ELR (cell line): ENCODE results near the gene ADD1.

Experiments used
- DNase-seq: peaks from one replicate; pipeline ENCODE4 v3.0.0-alpha.2; 2015; ENCODE audit warnings: low read depth

ADD1 gene

GRCh38 chr4:2822461-2823300 lies 21.0 kb upstream of the ADD1 start:
- DNase-seq = no peak

GRCh38 chr4:2823301-2823670 lies 20.4 kb upstream of the ADD1 start:
- no peak for DNase-seq

- DNase-seq = no peak
Measured at GRCh38 chr4:2823671-2824328, 19.8 kb upstream of the ADD1 start.

GRCh38 chr4:2824329-2824835 lies 19.3 kb upstream of the ADD1 start:
- no peak for DNase-seq

GRCh38 chr4:2824836-2825381 lies 18.7 kb upstream of the ADD1 start:
- no peak for DNase-seq

GRCh38 chr4:2825740-2826139 lies 17.9 kb upstream of the ADD1 start:
- DNase-seq = no peak

GRCh38 chr4:2827071-2827873 lies 16.4 kb upstream of the ADD1 start:
- DNase-seq = no peak

GRCh38 chr4:2827874-2828751 lies 15.5 kb upstream of the ADD1 start:
- DNase-seq = no peak

- DNase-seq = no peak
Measured at GRCh38 chr4:2828758-2829181, 14.9 kb upstream of the ADD1 start.

- DNase-seq = no peak
Measured at GRCh38 chr4:2829321-2829932, 14.2 kb upstream of the ADD1 start.

GRCh38 chr4:2829933-2830451 lies 13.7 kb upstream of the ADD1 start:
- no peak for DNase-seq

- no peak for DNase-seq
Measured at GRCh38 chr4:2830632-2831610, 12.7 kb upstream of the ADD1 start.

- no peak for DNase-seq
Measured at GRCh38 chr4:2831611-2832308, 11.9 kb upstream of the ADD1 start.

- DNase-seq = no peak
Measured at GRCh38 chr4:2832309-2832980, 11.2 kb upstream of the ADD1 start.

- DNase-seq = no peak
Measured at GRCh38 chr4:2832981-2833670, 10.5 kb upstream of the ADD1 start.

- DNase-seq = no peak
Measured at GRCh38 chr4:2833671-2834000, 10.0 kb upstream of the ADD1 start.
